Measurements from ENCODE around the gene EDN2. TPM values are rescaled to one million over a fixed set of nuclear protein-coding genes. Genes with fewer than 3 reads are reported as not detected.

Gene EDN2
- total RNA-seq, 1 donor from 2014 or later: 0.83 TPM

DNA sequence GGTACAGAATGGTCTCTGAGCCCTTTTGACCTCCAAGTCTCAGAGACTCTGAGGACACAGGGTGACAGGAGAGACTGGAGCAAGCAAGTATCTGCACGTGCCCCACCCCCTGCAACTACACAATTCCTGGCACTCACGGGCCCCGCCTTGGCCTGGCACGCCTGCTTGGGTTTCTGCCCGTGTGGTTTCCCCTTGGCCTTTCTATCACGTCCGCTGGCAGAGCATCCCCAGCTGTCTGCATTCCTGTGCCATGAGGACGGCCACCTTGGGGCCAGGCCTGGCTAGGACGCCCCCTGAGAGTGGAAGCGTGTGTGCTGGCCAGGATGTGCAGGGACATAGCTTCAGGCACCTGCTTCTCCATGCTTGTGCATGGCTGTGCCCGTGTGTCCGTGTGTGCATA lies 14.3 kb upstream of the EDN2 start:
- DNase-seq (ENCODE audit: low spot score): peak; percentile 79

GRCh38 chr1:41498391-41498790 lies 13.9 kb upstream of the EDN2 start:
- no peak for DNase-seq (ENCODE audit: low spot score)

DNA sequence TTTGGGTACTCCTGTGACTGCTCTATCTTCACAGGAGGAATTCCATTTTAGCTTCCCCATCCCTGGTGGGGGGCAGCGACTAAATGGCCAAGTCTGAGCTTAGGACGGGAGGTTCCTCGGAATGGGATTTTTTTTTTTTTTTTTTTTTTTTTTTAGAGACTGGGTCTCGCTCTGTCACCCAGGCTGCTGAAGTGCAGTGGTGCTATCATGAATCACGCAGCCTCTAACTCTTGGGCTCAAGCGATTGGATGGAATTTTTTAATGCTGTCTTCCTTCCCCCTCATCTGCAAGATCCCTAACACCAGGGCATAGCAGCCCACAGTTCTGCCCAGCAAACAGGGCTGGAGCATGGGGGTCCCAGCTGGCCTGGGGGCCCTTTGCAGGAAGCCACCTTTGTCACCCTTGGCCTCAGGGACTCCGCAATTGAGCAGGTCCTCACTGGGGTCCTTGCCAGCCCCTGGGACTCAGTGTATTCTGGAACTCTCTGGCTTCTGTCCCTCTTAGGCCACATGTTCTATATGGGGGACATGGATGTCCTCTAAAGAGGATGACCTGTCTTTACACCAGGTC lies 13.1 kb upstream of the EDN2 start:
- no peak for DNase-seq (ENCODE audit: low spot score)

- no peak for DNase-seq (ENCODE audit: low spot score)
Measured at GRCh38 chr1:41497056-41497440, 12.6 kb upstream of the EDN2 start.

GRCh38 chr1:41496080-41497055 lies 11.9 kb upstream of the EDN2 start:
- peak; percentile 88 for DNase-seq (ENCODE audit: low spot score)

GRCh38 chr1:41495210-41495948 lies 10.9 kb upstream of the EDN2 start:
- no peak for DNase-seq (ENCODE audit: low spot score)

- DNase-seq (ENCODE audit: low spot score): no peak
Measured at GRCh38 chr1:41494351-41495209, 10.1 kb upstream of the EDN2 start.

GRCh38 chr1:41493626-41494350 lies 9.3 kb upstream of the EDN2 start:
- no peak for DNase-seq (ENCODE audit: low spot score)

GRCh38 chr1:41493117-41493536 lies 8.6 kb upstream of the EDN2 start:
- DNase-seq (ENCODE audit: low spot score): no peak

GRCh38 chr1:41492341-41492848 lies 7.9 kb upstream of the EDN2 start:
- no peak for DNase-seq (ENCODE audit: low spot score)

DNA sequence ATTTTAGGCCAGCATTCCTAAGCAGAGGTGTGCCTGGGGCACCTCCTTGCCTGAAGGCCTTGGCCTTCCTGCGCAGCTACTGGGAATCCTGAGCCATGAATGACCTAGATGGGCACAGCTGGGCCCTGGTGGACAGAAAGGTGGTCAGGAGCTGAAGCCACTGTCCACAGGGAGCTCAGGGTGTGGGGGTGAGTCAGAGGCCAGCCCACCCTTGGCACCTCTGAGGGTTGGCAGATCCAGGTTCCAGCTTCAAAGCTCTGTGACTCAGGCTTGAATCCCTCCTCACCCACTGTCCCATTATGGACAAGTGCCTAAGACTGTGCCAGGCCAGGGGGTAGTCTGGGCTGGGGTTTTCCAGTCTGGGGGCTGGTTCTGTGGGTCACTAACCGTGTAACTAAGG lies 6.4 kb upstream of the EDN2 start:
- DNase-seq (ENCODE audit: low spot score): no peak

DNA sequence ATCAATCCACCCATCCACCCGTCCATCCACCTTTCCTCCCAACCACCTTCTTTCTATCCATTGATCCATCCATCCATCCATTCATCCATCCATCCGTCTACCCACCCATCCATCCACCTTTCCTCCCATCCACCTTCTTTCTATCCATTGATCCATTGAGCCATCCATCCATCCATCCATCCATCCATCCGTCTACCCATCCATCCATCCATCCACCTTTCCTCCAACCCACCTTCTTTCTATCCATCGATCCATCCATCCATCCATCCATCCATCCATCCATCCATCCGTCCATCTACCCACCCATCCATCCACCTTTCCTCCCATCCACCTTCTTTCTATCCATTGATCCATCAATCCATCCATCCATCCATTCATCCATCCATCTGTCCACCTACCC lies 5.1 kb upstream of the EDN2 start:
- no peak for DNase-seq (ENCODE audit: low spot score)

DNA sequence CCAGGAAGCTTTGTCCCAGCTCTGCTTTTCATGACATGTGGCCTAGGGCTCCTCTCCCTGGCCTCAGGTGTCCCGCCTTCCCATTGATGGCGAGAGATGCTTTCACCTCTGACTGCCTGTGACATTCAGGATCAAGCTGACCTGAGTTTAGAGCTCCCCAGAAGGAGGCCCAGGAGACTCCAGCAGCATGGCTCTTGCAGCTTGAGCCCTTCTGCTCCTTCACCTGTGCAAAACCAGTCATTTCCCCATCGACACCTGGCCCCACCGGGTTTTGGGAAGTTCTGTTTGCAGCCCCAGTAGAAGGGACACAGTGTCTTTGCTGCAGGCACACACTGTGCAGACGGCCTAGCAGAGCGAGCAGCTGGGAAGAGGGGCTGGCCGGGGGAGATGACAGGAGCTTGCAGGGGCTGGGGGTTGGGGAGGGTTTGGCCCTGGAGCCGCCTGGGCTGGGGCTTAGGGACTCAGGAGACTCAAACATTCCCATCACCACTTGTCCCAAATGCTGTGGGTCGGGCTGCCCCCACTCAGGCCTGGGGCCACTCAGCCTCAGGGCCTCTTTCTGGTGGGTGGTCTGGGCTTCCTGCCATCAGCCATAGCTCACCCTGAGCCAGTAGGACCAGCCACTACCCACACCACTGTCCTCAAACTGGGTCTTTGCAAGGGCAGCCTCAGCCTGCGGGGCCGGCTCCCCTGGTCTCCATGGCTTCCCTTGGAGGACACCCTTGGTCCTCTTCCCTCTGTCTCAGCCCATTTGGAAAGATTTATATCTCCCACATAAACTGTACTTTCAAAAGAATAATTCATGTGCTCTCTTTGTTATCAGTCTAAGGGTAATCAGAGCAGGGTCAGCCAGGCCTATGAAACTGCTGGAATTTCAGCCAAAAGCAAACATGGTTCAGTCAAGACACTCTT lies 3.8 kb upstream of the EDN2 start:
- no peak for DNase-seq (ENCODE audit: low spot score)

DNA sequence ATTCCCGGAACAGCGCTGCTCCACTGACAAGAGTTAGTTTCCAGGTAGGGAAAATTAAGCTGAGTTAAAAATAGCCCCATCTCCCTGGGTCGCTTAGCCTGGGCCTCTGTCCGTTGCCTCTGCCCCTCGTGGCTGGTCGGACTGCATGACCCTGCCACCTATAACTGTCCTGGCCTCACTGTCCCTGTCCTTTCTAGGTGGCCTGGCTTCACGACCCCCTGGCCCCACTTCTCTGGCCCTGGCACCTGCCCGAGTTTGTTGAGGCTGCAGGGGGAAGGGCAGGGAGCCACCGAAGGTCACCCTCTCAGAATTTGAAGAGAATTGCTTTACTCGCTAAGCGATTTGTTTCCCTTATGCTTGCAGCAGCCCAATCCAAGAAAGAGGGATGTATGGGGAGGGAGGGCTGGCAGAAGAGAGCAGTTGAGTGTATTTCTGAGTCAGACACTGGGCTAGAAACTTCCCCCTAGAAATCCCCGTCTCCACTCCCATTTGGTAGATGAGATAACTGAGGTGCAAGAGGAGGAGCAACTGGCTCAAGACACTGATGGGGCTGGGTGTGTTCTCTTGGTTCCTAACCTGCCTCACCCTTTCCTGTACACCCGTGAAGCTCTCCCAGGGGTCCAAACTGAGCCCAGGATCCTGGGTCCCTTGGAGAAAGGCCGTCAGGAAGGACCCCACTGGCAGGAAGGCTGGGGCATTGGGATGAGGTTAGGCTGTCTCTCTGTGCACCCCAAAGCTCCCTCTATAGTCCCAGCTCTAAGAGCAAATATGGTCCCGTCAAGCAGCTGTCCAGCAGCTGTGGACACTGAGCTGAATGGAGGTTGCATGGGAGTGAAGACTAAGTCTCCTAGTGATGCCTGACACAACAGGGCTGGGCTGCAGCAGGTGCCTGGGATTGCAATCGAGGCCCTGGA lies 2.9 kb upstream of the EDN2 start:
- DNase-seq (ENCODE audit: low spot score): no peak

DNA sequence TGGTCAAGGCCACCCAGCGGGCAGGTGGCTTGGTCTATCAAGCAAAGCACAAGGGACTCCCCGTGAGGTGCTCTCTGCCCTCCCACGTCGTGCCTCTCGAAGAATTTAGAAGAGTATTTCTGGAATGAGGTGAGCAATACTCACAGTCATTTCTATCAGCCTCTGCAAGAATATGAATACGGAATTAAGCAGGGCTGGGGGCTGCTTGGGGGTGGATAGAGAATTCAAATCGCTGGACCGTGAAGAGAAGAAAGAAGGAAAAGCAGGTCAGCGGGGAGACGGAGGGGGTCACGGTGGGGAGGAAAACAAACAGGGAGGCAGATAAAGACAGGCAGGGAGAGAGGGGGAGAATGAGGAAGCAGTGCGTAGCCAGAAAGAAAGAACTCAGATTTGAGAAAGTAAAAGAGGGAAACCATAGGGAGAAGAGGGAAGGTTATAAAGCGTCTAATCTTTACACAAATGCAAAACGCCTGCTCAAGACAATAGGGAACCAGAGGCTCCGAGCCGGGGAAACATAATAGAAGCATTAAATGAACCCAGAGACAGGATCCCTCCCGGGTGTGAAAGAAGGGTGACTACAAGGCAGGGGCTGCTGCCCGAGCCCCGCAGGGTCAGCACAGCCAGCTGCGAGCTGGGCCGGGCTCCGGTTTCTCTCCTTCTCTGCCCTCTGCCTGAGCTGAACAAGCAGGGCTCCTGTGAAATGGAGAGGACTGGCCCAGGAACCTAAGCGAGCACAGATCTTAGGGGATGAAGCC lies 2.1 kb upstream of the EDN2 start:
- no peak for DNase-seq (ENCODE audit: low spot score)

- no peak for DNase-seq (ENCODE audit: low spot score)
Measured at GRCh38 chr1:41486053-41486370, 1.5 kb upstream of the EDN2 start.

GRCh38 chr1:41485605-41486004 lies 1.1 kb upstream of the EDN2 start:
- no peak for DNase-seq (ENCODE audit: low spot score)

GRCh38 chr1:41483960-41484401 lies 502 bp downstream of the EDN2 start:
- DNase-seq (ENCODE audit: low spot score): no peak
